ENCODE data around the gene LEFTY1. TPM values are rescaled to one million over a fixed set of nuclear protein-coding genes. Genes with fewer than 3 reads are reported as not detected.

Gene LEFTY1
- polyA plus RNA-seq, 1 donor from 2014 or later, result 4.1 TPM

DNA sequence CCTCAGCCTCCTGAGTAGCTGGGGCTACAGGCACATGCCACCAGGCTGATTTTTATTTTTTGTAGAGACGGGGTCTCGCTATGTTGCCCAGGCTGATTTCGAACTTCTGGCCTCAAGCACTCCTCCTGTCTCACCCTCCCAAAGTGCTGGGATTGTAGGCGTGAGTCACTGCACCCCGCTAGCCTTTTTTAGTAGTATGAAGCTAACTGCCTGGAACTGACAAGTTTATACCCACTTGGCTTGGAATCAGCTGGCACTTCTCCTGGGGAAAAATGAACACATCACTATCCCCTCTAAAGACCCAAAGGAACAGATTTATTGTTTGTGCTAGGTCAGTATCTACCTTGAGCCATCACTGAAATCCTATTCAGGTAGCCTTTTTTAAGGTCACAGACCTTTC is 25.8 kb downstream of the LEFTY1 start:
- no peak overlapping the region for H3K27ac ChIP-seq (ENCODE audit: low read length)
- no peaks in the 10 kb centered on the region for H3K27me3 ChIP-seq (ENCODE audit: insufficient read depth, low read depth, low read length)
- no peak overlapping the region for H3K4me2 ChIP-seq (ENCODE audit: low read length)
- no peaks in the 10 kb centered on the region for H3K9me2 ChIP-seq (ENCODE audit: insufficient read depth, low read length)
- H3K9me3 ChIP-seq (ENCODE audit: low read length), result no peaks in the 10 kb centered on the region
- no peaks in the 10 kb centered on the region for H3F3A ChIP-seq (ENCODE audit: insufficient read depth, low read length, poor library complexity, severe bottlenecking)
- no peak overlapping the region for H2AFZ ChIP-seq (ENCODE audit: low read depth, low read length)
- no peaks in the 10 kb centered on the region for H3K36me3 ChIP-seq (ENCODE audit: insufficient read depth, low read length)
- no peak overlapping the region for H3K4me3 ChIP-seq (ENCODE audit: low read length)
- H4K20me1 ChIP-seq (ENCODE audit: insufficient read depth), result no peaks in the 10 kb centered on the region
- TF ChIP-seq SMC3 (conservative IDR thresholded peaks at IDR 0.05; ENCODE audit: poor library complexity) (no peak), POLR2AphosphoS5 (IDR thresholded peaks at IDR 0.05) (no peak), TAF1 (IDR thresholded peaks at IDR 0.05; ENCODE audit: low read depth) (no peak), MXI1 (conservative IDR thresholded peaks at IDR 0.05; ENCODE audit: poor library complexity, severe bottlenecking) (no peak), RAD21 (conservative IDR thresholded peaks at IDR 0.05) (no peak), EZH2 (IDR thresholded peaks at IDR 0.05; ENCODE audit: borderline replicate concordance, insufficient read depth, low read length, poor library complexity, severe bottlenecking) (no peak), EP300 (conservative IDR thresholded peaks at IDR 0.05; ENCODE audit: poor library complexity, severe bottlenecking) (no peak)
- TF ChIP-seq, protein P1, sequence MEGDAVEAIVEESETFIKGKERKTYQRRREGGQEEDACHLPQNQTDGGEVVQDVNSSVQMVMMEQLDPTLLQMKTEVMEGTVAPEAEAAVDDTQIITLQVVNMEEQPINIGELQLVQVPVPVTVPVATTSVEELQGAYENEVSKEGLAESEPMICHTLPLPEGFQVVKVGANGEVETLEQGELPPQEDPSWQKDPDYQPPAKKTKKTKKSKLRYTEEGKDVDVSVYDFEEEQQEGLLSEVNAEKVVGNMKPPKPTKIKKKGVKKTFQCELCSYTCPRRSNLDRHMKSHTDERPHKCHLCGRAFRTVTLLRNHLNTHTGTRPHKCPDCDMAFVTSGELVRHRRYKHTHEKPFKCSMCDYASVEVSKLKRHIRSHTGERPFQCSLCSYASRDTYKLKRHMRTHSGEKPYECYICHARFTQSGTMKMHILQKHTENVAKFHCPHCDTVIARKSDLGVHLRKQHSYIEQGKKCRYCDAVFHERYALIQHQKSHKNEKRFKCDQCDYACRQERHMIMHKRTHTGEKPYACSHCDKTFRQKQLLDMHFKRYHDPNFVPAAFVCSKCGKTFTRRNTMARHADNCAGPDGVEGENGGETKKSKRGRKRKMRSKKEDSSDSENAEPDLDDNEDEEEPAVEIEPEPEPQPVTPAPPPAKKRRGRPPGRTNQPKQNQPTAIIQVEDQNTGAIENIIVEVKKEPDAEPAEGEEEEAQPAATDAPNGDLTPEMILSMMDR (IDR thresholded peaks at IDR 0.05; ENCODE audit: poor library complexity, severe bottlenecking), result no peak
- TF ChIP-seq, protein P2, sequence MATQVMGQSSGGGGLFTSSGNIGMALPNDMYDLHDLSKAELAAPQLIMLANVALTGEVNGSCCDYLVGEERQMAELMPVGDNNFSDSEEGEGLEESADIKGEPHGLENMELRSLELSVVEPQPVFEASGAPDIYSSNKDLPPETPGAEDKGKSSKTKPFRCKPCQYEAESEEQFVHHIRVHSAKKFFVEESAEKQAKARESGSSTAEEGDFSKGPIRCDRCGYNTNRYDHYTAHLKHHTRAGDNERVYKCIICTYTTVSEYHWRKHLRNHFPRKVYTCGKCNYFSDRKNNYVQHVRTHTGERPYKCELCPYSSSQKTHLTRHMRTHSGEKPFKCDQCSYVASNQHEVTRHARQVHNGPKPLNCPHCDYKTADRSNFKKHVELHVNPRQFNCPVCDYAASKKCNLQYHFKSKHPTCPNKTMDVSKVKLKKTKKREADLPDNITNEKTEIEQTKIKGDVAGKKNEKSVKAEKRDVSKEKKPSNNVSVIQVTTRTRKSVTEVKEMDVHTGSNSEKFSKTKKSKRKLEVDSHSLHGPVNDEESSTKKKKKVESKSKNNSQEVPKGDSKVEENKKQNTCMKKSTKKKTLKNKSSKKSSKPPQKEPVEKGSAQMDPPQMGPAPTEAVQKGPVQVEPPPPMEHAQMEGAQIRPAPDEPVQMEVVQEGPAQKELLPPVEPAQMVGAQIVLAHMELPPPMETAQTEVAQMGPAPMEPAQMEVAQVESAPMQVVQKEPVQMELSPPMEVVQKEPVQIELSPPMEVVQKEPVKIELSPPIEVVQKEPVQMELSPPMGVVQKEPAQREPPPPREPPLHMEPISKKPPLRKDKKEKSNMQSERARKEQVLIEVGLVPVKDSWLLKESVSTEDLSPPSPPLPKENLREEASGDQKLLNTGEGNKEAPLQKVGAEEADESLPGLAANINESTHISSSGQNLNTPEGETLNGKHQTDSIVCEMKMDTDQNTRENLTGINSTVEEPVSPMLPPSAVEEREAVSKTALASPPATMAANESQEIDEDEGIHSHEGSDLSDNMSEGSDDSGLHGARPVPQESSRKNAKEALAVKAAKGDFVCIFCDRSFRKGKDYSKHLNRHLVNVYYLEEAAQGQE (IDR thresholded peaks at IDR 0.05; ENCODE audit: borderline replicate concordance), result no peak
- no peaks in the 10 kb centered on the region for H3K79me2 ChIP-seq (replicated peaks; ENCODE audit: insufficient read depth, low read length)
- no peak overlapping the region for H3K9ac ChIP-seq (ENCODE audit: low read length)

DNA sequence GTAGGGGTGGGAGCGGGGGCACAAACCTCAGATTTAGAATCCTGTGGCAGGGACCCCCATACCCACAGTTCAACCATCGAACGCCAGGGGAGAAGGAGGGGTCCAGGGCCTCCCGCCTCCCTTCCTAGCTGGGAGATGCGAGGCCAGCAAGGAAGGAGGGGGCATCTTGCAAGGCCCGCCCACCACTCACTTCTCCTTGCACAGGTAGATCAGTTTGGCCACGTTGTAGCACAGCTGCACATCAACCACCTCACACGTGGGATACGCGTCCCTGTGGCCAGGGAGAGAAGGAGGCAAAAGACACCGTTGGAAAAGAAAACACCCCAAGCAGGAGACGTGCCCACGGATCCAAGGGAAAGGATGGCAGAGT is 26.4 kb downstream of the LEFTY1 start:
- Histone ChIP-seq H3K27me3 (ENCODE audit: insufficient read depth, low read depth, low read length) (no peaks in the 10 kb centered on the region), H3K79me2 (replicated peaks; ENCODE audit: insufficient read depth, low read length) (no peaks in the 10 kb centered on the region), H3K9me2 (ENCODE audit: insufficient read depth, low read length) (no peaks in the 10 kb centered on the region), H3K4me2 (ENCODE audit: low read length) (no peak overlapping the region), H3K27ac (ENCODE audit: low read length) (no peak overlapping the region), H3K36me3 (ENCODE audit: insufficient read depth, low read length) (no peaks in the 10 kb centered on the region), H2AFZ (ENCODE audit: low read depth, low read length) (no peak overlapping the region), H3K9me3 (ENCODE audit: low read length) (no peaks in the 10 kb centered on the region), H3F3A (ENCODE audit: insufficient read depth, low read length, poor library complexity, severe bottlenecking) (no peaks in the 10 kb centered on the region), H3K9ac (ENCODE audit: low read length) (no peak overlapping the region), H3K4me3 (ENCODE audit: low read length) (no peak overlapping the region), H4K20me1 (ENCODE audit: insufficient read depth) (no peaks in the 10 kb centered on the region)
- TF ChIP-seq, protein P2 (IDR thresholded peaks at IDR 0.05; ENCODE audit: borderline replicate concordance), result no peak
- TF ChIP-seq SMC3 (conservative IDR thresholded peaks at IDR 0.05; ENCODE audit: poor library complexity) (no peak), EP300 (conservative IDR thresholded peaks at IDR 0.05; ENCODE audit: poor library complexity, severe bottlenecking) (no peak), MXI1 (conservative IDR thresholded peaks at IDR 0.05; ENCODE audit: poor library complexity, severe bottlenecking) (no peak), POLR2AphosphoS5 (IDR thresholded peaks at IDR 0.05) (no peak), TAF1 (IDR thresholded peaks at IDR 0.05; ENCODE audit: low read depth) (no peak), RAD21 (conservative IDR thresholded peaks at IDR 0.05) (no peak), EZH2 (IDR thresholded peaks at IDR 0.05; ENCODE audit: borderline replicate concordance, insufficient read depth, low read length, poor library complexity, severe bottlenecking) (no peak)
- TF ChIP-seq, protein P1 (IDR thresholded peaks at IDR 0.05; ENCODE audit: poor library complexity, severe bottlenecking), result no peak
